ENCODE measurements around the gene LILRB3.
A peak's percentile ranks its signal among the peaks of the same experiment; 100 is the strongest.
"Not testable (repeated sequence)": the region's sequence is repeated elsewhere in the genome, so short reads cannot be mapped to it uniquely, and the experiment has no call there.

LILRB3 gene

DNA sequence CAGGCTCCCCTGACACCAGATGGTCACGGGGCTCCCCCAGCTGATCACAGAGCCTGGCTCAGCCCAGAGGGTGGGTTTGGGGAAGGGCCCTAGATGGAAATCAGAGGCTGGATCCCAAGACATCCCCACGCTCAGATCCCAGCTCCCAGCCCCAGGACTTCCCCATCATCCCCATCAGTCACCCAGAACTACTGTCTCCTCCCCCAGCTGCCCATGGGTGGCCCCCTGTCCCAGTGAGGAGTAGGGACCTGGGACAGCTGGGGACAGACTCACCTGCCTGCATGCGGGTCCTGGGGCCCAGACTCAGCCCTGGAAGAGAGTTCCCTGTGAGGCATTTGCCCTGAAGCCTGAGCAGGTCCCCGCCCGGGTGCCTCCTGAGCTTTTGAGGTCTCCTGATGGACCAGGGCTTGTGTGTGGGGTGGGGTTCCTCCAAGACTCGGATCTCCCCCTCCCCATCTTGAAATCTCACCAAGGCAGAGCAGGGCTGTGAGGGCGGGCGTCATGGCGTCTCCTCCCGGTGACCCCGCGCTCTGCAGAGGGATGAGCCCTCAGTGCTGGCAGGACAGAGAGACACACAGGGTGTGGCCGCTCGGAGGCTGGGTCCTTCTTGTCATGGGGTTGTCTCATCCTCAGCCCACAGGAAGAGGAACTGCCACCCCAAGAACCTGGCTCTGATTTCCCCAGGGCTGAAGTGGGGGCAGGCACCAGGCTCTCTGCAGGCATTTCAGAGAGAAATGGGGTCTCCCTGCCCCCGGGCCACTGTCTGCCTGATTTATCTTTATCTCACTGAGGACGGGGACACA is at the start of gene LILRB3:
Gene LILRB3 (minus strand): TSS at position 534 of the 803 bp plus-strand sequence. CDS start 31 bp downstream, at position 503.
- peak in 1 of 56 donors; percentile 5 for DNase-seq

DNA sequence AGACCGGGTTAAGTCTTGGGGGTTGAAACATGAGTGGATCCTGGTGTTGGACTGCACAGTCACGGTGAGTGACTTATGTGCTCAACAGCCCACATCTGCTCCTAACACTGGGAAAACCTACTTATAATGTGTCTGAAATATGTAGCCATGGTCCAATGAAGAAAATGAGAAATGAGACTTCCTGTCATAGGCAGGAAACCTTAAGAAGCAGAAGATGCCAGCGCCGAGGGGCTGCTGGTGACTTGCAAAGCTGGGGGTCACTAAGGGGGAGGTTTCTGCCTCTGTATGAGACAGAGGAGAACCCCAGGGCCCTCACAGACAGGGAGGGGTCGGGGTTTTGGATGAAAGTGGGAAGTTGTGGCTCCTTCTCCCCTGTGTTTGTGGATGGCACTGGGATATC is 49.4 kb upstream of the LILRB3 start:
- not testable (repeated sequence) for DNase-seq

DNA sequence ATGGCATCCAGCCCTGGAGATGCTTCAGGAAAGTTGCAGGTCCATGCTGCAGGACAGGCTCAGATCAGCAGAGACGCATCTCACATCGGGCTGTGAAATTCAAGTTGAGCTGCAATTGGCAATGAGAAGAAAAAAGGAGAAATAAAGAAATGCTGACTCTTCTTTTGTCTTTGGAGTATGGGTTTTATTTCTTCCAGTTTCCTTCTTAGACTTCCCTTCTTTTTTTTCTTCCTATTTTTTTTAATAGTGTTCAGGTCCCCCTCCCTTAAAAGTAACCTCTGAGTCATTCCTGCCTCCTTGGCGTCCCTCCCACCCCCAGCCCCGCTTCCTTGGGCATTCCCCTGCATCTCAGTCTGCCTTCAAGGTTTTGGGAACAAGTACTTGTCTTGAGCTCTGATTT is 48.8 kb upstream of the LILRB3 start:
- DNase-seq: not testable (repeated sequence)

DNA sequence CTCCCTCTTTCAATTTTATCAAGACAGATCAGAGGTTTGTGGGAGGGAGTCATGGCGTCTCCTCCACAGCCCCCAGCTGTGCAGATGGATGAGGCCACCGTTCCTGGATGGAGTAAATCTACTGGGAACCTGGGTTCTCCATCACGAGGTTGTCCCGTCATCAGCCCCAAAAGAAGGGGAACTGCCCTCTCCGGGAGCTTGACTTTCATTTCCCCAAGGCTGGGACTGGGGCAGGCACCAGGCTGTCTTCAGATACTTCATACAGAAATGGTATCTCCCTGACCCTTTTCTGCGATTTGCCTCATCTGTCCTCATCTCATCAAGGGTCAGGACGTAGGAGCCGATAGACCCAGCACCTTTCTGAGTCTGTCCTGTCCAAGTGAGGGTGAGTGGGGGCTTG is 48.3 kb upstream of the LILRB3 start:
- peak in 15 of 56 donors; percentile 4 to 49 (median 14) for DNase-seq

DNA sequence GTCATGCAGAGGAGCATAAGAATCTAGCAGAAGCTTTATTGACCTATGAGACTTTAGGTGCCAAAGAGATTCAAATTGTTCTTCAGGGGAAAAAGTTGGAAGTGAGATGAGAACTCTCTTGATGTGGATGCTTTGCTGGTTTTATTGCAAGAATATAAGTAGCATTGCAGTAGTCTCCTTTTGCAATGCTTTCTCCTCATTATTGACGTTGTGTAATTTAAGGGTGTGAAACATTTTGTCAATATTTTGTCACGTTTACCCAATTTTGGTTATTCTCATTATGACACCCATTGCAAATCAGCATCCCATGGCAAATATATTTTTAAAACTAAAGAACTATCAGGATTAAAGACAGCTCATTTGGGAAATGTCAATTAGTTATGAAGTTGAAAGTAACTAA is 46.1 kb upstream of the LILRB3 start:
- DNase-seq: no peak

DNA sequence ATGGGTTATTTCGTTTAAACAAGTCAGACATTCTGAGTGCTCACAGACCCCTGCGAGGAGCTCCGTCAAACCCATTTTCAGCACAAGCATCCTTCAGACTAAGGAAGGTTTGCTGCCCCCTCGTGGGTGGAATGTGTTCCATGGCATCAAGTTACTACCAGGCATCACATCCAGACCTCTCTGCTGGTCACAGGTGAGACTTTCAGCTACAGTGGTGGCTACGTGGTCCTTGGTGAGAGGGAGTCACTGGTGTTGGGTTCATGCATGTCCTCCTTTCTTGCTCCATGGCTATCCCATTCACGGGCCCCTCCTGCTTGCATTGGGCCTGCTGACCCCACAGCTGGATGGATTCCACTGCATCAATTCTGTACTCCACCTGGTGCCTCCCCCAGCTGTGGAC is 43.3 kb upstream of the LILRB3 start:
- peak in 25 of 56 donors; percentile 3 to 72 (median 20) for DNase-seq

DNA sequence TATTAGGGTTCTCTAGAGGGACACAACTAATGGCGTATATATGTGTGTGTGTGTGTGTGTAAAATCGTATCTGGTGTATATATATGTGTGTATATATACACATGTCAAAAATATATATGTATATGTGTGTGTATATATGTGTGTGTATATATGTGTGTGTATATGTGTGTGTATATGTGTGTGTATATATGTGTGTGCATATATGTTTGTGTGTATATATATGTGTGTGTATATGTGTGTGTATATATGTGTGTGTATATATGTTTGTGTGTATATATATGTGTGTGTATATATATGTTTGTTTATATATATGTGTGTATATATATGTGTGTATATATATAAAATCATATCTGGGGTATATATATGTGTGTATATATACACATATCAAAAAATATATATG is 39.7 kb upstream of the LILRB3 start:
- DNase-seq: no peak

DNA sequence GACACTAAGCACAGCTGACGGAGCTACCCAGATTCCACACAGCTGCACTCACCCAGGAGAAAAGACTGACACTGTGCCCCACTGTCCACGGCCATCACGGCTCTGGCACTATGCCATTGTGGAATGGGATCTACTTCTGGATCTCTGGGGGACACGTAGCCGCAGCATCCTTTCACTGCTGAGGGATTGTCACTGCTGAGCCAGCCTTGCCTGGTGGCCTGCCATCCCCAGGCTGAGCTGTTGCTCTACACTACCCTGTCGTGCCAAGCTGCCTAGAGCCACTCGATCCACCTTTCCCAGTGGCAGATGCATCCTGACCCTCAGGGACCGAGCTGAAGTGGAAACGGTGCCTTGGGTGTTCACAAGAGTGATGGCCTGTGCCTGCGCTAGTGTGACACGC is 39.3 kb upstream of the LILRB3 start:
- DNase-seq: no peak

DNA sequence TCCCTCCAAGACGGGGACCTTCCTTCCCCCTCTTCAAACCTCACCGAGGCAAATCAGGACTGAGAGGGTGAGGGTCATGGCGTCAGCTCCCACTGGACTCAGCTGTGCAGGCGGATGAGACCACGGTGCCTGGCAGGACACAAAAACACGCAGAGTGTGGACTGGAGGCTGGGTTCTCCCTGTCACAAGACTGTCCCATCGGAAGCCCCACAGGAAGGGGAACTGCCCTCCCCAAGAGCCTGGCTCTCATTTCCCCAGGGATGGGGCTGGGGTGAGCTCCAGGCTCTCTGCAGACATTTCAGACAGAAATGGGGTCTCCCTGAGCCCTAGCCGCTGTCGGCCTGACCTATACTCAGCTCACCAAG is 34.3 kb upstream of the LILRB3 start, which contains the start of gene LILRB5:
Gene LILRB5 (minus strand): TSS at position 158 of the 365 bp plus-strand sequence. CDS start 80 bp downstream, at position 78.
- no peak for DNase-seq

DNA sequence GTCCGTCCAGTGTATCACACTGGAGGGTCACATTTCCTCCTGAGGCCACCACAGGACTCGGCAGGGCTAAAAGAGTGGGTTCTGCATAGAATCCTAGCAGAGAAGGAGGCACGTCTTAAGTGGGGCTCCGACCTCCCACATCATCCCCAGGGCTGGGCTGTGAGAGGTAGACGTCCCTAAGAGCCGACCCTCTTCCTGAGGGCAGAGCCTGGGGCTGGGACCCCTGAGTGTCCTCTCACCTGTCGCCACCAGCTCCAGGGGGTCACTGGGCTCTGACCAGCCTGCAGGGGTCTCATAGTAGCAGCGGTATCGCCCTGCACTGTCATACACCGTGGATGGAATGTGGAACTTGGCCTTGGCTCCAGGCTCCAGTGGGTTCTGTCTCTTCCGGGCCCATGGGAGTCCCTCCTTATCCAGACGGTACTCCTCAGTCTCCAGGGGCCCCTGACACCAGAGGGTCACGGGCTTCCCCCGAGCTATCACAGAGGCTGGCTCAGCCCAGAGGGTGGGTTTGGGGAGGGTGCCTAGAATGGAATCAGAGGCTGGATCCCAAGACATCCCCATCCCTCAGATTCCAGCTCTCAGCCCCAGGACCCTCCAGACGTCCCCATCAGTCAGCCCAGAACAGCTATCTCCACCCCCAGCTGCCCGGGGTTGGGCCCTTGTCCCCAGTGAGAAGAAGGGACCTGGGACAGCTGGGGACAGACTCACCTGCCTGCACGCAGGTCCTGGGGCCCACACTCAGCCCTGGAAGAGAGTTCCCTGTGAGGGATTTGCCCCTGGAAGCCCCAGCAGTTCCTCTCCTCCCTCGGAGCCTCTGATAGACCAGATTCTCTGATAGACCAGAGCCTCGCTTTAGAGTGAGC is 33.7 kb upstream of the LILRB3 start:
- DNase-seq: no peak

DNA sequence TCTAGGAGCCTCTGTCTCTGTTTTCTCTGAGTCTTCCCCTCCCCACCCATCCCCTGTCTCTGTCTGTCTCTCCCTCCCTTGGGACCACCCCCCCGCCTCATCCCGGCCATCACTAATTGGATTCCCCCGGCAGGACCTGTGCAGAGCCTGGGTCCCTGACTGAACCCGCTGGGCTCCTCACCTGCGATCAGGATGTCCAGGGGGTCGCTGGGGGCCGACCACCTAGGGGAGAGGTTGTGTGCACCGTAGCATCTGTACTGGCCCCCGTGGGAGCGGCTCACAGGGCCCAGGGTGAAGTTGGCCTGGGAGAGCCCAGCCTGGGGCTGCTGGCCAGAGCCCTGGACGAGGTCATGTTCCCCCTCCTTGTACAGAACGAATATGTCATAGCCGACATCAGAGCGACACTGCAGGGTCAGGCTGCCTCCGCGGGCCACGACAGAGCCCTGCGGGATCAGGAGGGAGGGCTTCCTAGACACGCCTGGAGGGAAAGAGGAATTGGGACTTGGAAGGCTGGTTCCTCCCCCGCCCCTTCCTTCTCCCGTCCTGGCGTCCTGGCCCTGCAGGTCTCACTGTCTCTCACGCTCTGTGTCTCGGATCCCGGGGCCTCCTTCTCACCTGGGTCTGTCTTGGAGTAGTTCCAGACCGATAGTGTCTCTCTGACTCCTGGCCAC is 32.4 kb upstream of the LILRB3 start:
- no peak for DNase-seq

DNA sequence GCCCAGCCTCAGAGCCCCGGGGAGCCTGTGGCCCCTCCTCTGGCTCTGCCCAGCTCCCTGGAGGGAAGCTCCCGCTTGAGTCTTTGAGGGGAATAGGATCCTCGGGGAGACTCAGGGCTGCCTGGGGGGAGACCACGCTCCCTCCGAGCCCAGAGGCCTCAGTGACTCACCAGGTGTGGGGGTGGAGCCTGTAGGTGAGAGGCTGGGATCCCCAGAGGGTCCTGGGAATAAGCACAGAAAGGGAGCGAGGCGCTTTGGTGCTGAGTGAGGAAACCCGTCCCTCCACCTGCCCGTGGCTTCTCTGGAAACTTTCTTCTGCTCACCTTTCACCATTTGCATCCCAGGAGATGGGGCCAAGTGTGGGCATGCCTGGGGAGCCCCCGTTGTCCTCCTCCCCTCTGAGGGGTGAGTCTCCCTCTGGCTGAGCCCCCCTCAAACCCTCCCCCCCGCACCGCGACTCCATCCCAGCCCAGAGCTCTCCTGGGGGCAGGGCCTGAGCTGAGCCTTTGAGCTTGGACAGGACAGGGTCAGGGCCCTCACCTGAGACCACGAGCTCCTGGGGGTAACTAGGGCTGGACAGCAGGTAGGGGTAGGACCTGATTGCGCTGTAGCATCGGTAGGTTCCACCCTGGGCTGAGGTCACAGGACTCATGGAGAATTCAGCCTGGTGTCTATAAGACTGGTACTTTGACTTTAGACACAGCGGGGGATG is 31.5 kb upstream of the LILRB3 start:
- no peak for DNase-seq

DNA sequence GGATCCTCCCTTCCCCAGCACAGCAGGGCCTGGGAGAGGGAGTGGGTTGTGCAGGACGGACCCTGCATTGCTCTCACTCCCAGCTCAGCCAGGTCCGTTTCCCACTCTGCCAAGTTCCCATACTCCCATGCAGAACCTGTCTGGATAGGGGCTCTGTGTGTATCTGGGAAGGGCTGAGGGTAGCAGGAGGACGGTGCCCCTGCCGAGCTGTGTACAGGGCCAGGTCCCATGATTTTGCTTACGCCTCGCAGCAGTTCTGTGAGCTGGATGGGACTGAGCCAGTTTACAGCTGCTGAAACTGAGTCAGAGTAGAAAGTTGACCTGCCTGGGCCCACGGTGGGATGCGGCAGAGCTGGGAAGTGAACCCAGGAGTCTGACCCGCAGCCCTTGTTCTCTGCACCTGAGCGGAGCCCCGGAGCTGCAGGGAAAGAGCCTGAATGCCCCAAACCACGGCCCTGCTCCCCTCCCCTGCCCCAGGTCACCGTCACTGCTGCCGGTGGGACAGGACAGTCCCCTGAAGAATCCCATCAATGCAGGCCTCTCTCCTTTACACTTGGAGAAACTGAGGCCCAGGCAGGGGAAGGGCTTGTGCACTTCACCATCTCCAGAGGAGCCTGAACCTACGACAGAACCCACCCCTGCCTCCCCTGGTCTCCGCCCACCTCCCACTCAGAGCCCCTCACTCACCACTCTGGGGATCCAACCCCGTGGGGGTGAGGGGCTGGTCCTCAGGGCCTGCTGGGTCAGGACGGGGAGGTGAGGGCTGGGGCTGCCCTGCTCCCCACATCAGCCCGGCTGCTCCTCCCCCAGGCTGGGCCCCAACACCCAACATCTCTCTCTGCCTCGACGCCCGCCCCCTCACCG is 30.8 kb upstream of the LILRB3 start:
- no peak for DNase-seq

DNA sequence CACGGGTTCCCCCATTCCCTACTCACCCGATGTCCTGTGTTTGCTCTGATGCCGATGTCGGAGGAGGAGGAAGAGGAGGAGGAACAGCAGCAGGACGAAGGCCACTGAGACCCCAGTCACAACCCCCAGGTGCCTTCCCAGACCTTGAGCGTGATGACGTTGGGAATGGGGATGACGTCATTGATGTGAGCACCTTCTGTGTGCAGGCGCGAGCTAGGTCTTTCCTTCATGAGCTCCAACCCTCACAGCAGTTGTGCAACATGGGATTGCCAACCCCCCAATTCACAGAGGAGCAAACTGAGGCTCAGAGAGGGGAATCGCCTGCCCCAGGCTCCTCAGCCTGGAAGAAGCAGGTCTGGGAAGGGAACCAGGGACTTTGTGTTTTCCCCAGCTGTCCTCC is 30.0 kb upstream of the LILRB3 start:
- no peak for DNase-seq

DNA sequence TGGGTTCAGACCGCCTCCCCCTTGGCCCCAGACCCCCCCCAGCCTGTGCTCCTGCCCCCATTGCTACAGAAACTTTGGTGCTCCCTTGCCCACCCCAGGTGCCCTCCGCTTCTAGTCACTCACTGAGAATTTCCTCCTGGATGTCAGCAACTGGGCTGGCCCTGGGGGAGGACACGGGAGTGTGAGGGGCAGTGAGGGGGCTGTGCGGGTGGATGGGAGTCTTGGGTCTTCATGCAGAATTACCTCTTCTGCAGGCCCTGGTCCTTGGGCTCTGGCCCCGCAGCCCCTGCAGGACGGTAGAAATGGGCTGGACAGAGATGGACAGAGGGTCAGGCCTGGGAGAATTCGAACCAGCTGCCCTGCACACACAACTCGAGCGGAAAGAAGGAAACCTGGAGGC is 29.4 kb upstream of the LILRB3 start:
- no peak for DNase-seq

DNA sequence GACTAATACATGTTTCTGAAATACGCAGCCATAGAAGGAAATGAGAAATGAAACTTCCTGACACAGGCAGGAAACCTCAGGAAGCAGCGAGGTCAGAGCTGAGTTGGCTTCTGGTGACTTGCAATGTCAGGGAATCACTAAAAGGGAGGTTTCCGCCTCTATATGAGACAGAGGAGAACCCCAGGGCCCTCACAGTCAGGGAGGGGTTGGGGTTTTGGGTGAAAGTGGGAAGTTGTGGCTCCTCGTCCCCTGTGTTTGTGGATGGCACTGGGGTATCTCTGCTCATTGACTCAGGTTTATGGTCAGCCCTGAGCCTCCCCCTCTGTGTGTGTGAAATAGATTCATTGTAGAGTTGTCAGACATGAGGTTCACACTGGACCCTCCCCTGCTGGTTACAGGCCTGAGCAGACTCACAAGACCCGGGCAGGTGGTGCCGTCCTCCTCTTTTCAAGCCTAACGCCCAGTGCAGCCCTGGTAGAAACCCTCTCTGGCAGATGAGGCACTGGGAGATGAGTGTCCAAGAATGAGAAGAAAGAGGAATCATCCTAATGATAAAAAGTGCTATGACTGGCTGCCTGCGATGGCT is 25.3 kb upstream of the LILRB3 start:
- DNase-seq: peak in 12 of 56 donors; percentile 8 to 44 (median 16)

DNA sequence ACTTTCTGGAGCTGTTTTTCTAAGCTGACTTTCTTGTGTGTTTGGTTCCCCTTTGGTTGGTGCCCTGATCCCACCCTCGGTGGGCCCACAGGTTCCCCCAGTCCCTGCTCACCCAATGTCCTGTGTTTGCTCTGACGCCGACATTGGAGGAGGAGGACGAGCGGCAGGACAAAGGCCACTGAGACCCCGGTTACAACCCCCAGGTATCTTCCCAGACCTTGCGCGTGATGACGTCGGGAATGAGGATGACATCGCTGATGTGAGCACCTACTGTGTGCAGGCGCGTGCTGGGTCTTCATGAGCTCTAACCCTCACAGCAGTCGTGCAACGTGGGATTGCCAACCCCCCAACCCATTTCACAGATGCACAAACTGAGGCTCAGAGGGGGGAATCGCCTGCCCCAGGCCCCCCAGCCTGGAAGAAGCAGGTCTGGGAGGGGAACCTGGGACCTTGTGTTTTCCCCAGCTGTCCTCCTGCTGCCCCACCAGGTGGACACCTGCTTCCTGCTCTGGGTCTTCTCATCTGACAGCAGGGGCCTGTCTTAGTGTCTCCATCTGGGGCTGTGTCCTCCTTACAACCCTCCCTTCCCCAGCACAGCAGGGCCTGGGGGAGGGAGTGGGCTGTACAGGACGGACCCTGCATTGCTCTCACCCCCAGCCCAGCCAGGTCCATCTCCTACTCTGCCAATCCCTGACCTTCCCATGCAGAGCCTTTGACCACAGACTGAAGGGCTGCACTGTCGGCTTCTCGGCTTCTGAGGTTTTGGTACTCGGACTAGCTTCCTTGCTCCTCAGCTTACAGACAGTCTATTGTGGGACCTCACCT is 24.5 kb upstream of the LILRB3 start:
- no peak for DNase-seq

DNA sequence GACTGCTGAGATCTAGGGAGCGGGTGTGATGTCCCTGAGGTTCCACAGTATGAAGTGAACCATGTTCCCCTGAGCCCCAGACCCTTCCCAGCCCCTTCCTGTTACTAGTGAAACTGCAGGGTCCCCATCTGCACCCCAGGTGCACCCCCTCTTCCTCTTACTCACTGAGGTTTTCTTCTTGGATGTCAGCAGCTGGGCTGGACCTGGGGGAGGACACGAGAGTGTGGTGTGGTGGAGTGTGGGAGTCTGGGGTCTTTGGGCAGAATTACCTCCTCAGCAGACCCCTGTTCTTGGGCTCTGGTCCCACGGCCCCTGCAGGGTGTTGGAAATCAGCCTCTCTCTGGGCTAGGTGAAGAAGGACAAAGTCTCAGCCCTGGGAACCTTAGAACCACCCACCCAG is 23.1 kb upstream of the LILRB3 start:
- no peak for DNase-seq

DNA sequence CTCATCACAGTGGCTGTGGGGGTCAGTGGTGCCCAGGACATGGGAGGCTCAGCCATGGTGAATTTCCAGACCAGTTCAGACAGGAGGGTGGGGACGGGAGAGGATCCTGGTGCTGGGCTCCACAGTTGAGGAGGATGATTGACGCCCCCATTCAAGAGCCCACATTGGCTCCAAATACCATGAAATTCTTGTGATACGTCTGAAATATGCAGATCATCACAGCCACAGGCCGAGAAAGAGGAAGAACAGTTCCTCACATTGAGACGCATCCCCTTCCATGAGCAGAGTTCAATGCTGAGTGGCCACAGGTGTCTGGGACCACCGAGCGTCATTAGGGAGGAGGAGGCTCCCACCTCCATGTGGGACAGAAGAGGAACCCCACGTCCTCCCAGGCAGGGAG is 21.0 kb upstream of the LILRB3 start:
- not testable (repeated sequence) for DNase-seq

Data from amygdala (tissue), 56 donors.